C4-2B (cell line): ENCODE measurements around the gene SCNN1G.

Experiments used
- ZFX ChIP-seq: fragments of 450-650 bp; IDR thresholded peaks from 2 replicates; pipeline ENCODE4 v1.6.1; 2017
- TF ChIP-seq, protein P1 (sequence below): fragments of 450-650 bp; conservative IDR thresholded peaks from 2 replicates; pipeline ENCODE4 v1.5.1; 2017; ENCODE audit warnings: mild to moderate bottlenecking

DNA sequence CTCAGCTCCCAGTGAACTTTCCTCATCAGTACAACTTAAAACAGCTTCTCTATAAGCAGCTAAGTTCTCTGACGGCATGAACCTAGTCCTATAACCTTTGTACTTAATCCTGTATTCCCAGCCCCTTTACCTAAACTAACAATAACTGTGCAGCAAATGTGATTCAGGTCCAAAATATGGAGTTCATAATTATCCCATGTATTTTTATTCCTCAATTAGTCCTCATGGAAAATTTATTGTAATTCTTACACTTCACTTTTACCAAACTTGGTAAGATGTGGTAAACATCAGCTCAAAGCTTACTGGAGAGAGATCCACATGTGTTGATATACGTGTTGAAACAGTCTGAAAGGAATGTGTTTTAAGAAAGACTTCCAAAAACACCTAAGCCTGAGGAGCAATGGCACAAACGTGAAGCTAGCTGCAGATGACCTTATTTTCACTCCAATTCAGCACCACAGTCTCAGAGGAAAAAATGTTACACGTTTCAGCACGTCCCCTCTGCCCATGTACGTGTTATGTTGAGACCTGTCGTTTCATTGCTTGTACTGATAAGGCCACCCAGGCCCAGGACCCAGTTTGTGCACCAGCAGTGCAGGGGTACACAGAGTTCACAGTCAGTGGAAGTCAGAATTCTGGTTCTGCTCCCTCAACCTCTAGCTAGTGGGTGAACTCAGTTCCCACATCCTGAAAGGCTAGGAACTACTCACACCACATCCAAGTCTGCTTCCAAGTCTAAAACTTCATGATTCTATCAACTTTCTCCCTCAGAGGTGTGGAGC is 40.4 kb upstream of the SCNN1G start:
- TF ChIP-seq, protein P1, sequence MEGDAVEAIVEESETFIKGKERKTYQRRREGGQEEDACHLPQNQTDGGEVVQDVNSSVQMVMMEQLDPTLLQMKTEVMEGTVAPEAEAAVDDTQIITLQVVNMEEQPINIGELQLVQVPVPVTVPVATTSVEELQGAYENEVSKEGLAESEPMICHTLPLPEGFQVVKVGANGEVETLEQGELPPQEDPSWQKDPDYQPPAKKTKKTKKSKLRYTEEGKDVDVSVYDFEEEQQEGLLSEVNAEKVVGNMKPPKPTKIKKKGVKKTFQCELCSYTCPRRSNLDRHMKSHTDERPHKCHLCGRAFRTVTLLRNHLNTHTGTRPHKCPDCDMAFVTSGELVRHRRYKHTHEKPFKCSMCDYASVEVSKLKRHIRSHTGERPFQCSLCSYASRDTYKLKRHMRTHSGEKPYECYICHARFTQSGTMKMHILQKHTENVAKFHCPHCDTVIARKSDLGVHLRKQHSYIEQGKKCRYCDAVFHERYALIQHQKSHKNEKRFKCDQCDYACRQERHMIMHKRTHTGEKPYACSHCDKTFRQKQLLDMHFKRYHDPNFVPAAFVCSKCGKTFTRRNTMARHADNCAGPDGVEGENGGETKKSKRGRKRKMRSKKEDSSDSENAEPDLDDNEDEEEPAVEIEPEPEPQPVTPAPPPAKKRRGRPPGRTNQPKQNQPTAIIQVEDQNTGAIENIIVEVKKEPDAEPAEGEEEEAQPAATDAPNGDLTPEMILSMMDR, result no peak
- TF ChIP-seq ZFX, result no peak
